GM18951 (cell line): ENCODE data around the gene MVB12B.

Experiments used
- POLR2A ChIP-seq: IDR thresholded peaks from 4 replicates; pipeline ENCODE4 v1.6.1; 2011; ENCODE audit warnings: mild to moderate bottlenecking; ENCODE audit not compliant: insufficient read length, insufficient read depth; ENCODE audit errors: extremely low read depth
- in situ Hi-C: fragments of 300-500 bp; cut with MboI; formaldehyde crosslinking; loops from one replicate; pipeline ENCODE4 v1.12.0; 2022; ENCODE audit warnings: low sequenced_read_pairs, mixed read lengths, inconsistent platforms; ENCODE audit not compliant: unreplicated experiment

MVB12B gene

GRCh38 chr9:126378761-126379160, 52.1 kb downstream of the MVB12B start:
- in situ Hi-C loops: no loop called here
- TF ChIP-seq POLR2A: no peak

GRCh38 chr9:126379661-126380360, 53.2 kb downstream of the MVB12B start:
- in situ Hi-C loops: no loop called here

GRCh38 chr9:126380447-126380846, 53.8 kb downstream of the MVB12B start:
- in situ Hi-C loops: no loop called here
- no peak for TF ChIP-seq POLR2A

More at GRCh38 chr9:126379661-126380360, 53.2 kb downstream of the MVB12B start:
- no peak for TF ChIP-seq POLR2A

GRCh38 chr9:126381195-126381594, 54.6 kb downstream of the MVB12B start:
- no peak for TF ChIP-seq POLR2A

GRCh38 chr9:126383406-126384046, 56.9 kb downstream of the MVB12B start:
- in situ Hi-C loops: no loop called here
- no peak for TF ChIP-seq POLR2A

More at GRCh38 chr9:126381195-126381594, 54.6 kb downstream of the MVB12B start:
- in situ Hi-C loops: no loop called here

- in situ Hi-C loops: no loop called here
Measured at GRCh38 chr9:126384926-126385325, 58.3 kb downstream of the MVB12B start.

GRCh38 chr9:126386088-126386487, 59.5 kb downstream of the MVB12B start:
- TF ChIP-seq POLR2A: no peak
- in situ Hi-C loops: no loop called here

More at GRCh38 chr9:126384926-126385325, 58.3 kb downstream of the MVB12B start:
- TF ChIP-seq POLR2A: no peak

GRCh38 chr9:126386776-126387175, 60.1 kb downstream of the MVB12B start:
- in situ Hi-C loops: no loop called here
- TF ChIP-seq POLR2A: no peak

- in situ Hi-C loops: no loop called here
- TF ChIP-seq POLR2A: no peak
Measured at GRCh38 chr9:126388964-126389708, 62.5 kb downstream of the MVB12B start.

- no peak for TF ChIP-seq POLR2A
- in situ Hi-C loops: no loop called here
Measured at GRCh38 chr9:126389992-126390391, 63.4 kb downstream of the MVB12B start.

GRCh38 chr9:126390923-126391322, 64.3 kb downstream of the MVB12B start:
- in situ Hi-C loops: no loop called here
- no peak for TF ChIP-seq POLR2A

GRCh38 chr9:126391713-126392661, 65.4 kb downstream of the MVB12B start:
- in situ Hi-C loops: no loop called here

More at GRCh38 chr9:126391713-126392661, 65.4 kb downstream of the MVB12B start:
- TF ChIP-seq POLR2A: no peak
